Measurements from ENCODE around the gene CHRNA4. TPM values are rescaled to one million over a fixed set of nuclear protein-coding genes. Genes with fewer than 3 reads are reported as not detected.

The CHRNA4 gene
- total and polyA plus RNA-seq, 2 donors (not counting 3 experiments of a cell fraction or from before 2014, with no cell fraction given) = not detected

DNA sequence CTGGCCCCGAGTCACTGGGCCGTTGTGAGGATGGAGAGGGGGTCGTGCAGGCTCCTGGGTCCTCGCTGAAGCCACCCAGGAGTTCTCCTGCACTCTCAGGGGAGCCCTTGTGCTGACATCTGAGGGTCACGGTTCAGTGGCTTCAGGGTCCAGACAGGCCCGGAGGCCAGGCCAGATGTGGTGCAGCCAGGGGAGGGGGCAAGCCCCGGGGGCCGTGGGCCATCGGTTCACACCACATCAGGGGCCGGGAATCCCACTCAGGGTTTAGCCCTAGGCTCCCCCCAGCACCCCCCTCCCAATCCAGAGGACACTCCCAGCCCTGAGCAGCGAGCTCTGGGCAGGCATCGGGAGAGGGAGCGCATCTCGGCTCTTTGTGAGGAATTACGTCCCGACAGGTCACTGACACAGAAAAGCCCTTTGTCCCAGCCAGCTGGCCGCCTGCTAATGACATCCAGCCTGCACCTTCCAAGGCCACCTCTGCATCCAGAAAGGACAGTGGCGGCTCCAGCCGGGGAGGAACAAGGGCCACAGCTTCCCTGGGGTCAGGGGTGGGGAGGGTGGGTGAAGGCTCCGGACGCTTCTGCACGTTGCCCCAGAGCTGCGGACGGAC, 6.4 kb upstream of the CHRNA4 start:
- no peaks in the 10 kb centered on the region for H3K79me2 ChIP-seq (ENCODE audit: control insufficient read depth, insufficient read depth, low read length)
- H3K27me3 ChIP-seq (ENCODE audit: control insufficient read depth in 2 of 2, insufficient read depth in 2 of 2, low read length in 2 of 2) = peaks cover 0 to 2% of the 10 kb centered on the region in 2 experiments
- H3K9ac ChIP-seq (replicated peaks; ENCODE audit: extremely low read depth, insufficient read depth, low read length) = no peak overlapping the region
- no peak overlapping the region for H3K4me2 ChIP-seq (ENCODE audit: insufficient read depth, low read length)
- dilution Hi-C loops (cut with MboI; ENCODE audit: extremely low pct_ligation_motif_present, low sequenced_read_pairs) (no loop called here), intact Hi-C loops (cut with micrococcal nuclease) (no loop called here)
- no peaks in the 10 kb centered on the region for H3K9me1 ChIP-seq (replicated peaks; ENCODE audit: control insufficient read depth, extremely low read depth, insufficient read depth, low read length)
- TF ChIP-seq FOS (IDR thresholded peaks at IDR 0.05; ENCODE audit: borderline replicate concordance, insufficient read depth, low read length) = no peak
- TF ChIP-seq, protein P1, sequence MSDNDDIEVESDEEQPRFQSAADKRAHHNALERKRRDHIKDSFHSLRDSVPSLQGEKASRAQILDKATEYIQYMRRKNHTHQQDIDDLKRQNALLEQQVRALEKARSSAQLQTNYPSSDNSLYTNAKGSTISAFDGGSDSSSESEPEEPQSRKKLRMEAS (IDR thresholded peaks at IDR 0.05; ENCODE audit: insufficient read depth, insufficient read length) = no peak
- TF ChIP-seq MYC (IDR thresholded peaks at IDR 0.05; ENCODE audit: low read depth, low read length) = no peak
- TF ChIP-seq JUN (IDR thresholded peaks at IDR 0.05; ENCODE audit: borderline replicate concordance, insufficient read depth, insufficient read length, low read depth) = no peak
- no peak for TF ChIP-seq POLR2A (IDR thresholded peaks at IDR 0.05; ENCODE audit: low read depth, low read length)
- no peak for TF ChIP-seq EZH2 (IDR thresholded peaks at IDR 0.05; ENCODE audit: borderline replicate concordance, low read depth, low read length, severe bottlenecking)
- TF ChIP-seq, protein P2, sequence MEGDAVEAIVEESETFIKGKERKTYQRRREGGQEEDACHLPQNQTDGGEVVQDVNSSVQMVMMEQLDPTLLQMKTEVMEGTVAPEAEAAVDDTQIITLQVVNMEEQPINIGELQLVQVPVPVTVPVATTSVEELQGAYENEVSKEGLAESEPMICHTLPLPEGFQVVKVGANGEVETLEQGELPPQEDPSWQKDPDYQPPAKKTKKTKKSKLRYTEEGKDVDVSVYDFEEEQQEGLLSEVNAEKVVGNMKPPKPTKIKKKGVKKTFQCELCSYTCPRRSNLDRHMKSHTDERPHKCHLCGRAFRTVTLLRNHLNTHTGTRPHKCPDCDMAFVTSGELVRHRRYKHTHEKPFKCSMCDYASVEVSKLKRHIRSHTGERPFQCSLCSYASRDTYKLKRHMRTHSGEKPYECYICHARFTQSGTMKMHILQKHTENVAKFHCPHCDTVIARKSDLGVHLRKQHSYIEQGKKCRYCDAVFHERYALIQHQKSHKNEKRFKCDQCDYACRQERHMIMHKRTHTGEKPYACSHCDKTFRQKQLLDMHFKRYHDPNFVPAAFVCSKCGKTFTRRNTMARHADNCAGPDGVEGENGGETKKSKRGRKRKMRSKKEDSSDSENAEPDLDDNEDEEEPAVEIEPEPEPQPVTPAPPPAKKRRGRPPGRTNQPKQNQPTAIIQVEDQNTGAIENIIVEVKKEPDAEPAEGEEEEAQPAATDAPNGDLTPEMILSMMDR (IDR thresholded peaks at IDR 0.05; ENCODE audit: extremely low read depth in 1 of 2, insufficient read depth in 1 of 2, low read depth in 1 of 2, low read length in 2 of 2) = no peak
- TF ChIP-seq POLR2AphosphoS5 (IDR thresholded peaks at IDR 0.05; ENCODE audit: insufficient read depth, low read depth, low read length) = no peak
- ChIA-PET CTCF (no interaction called here), POLR2A (no interaction called here)
- no peak for FAIRE-seq
- H3K27ac ChIP-seq (ENCODE audit: insufficient read depth, low read depth, low read length) = no peak overlapping the region
- no TSS peak for BruUV-seq (replicated peaks)
- H3K4me1 ChIP-seq (ENCODE audit: control insufficient read depth, extremely low read depth, insufficient read depth, low read length) = no peaks in the 10 kb centered on the region
- DNase-seq (ENCODE audit: low read depth, low spot score) = no peak
- H2AFZ ChIP-seq (ENCODE audit: low read depth, low read length) = no peak overlapping the region
- no peaks in the 10 kb centered on the region for H4K20me1 ChIP-seq (replicated peaks; ENCODE audit: control insufficient read depth, extremely low read depth, insufficient read depth, low read length)
- H3K4me3 ChIP-seq (replicated peaks in 1 of 3; ENCODE audit: insufficient read depth in 1 of 3, low read depth in 1 of 3, low read length in 3 of 3) = no peak overlapping the region
- H3K9me3 ChIP-seq (replicated peaks; ENCODE audit: control insufficient read depth, insufficient read depth, low read length) = no peaks in the 10 kb centered on the region
- no peaks in the 10 kb centered on the region for H3K36me3 ChIP-seq (ENCODE audit: control insufficient read depth in 2 of 2, extremely low read depth in 1 of 2, insufficient read depth in 2 of 2, low read length in 2 of 2)

Measured in endothelial cell of umbilical vein (primary cell).